ENCODE measurements around the gene WDR46. TPM values are rescaled to one million over a fixed set of nuclear protein-coding genes. Genes with fewer than 3 reads are reported as not detected.

The WDR46 gene
- total and polyA plus RNA-seq, 11 donors, result 12.2 to 41.0 (median 21.4) TPM

DNA sequence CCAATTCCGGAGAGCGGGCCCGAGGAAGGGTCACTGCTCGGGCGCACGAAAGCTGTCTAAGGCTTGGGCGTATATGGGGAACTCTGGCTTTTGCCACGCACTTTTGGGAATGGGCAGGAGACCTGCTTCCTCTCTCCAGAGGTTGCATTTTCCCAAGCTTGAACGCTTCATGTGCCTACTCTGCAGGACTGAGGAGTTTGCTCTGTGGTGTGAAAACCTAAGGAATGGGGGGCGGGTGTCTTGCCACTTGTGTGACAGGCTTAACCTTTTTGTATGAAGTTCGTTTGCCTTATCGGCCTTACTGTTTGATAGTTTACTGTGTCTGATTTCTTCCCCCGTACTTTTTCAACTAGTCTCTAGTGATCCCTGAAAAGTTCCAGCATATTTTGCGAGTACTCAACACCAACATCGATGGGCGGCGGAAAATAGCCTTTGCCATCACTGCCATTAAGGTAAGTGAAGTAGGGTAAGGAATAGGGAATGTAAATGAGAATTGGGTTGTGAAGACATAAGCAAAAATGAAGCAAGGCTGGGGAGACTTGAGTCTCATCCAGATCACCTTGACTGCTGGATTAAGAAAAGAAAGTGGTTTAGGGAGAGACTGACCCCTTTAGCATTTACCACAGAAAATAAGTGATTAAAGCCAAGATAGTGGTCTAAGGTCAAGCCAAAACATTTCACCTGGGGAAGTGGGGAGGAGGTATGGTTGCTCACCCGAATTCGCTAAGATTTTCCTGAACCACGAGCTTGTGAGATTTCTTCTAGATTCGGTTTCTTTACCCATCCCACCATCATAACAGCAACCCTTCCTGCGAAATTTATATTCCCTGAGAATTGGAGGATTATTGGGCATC is 16.5 kb downstream of the WDR46 start:
- H3K4me1 ChIP-seq, result peaks cover 15 to 68% (median 54%) of the 10 kb centered on the region in 12 donors
- H3K9me3 ChIP-seq, result no peaks in the 10 kb centered on the region
- peak; percentile 8 to 22 (median 12) for ATAC-seq
- TF ChIP-seq, protein P1, sequence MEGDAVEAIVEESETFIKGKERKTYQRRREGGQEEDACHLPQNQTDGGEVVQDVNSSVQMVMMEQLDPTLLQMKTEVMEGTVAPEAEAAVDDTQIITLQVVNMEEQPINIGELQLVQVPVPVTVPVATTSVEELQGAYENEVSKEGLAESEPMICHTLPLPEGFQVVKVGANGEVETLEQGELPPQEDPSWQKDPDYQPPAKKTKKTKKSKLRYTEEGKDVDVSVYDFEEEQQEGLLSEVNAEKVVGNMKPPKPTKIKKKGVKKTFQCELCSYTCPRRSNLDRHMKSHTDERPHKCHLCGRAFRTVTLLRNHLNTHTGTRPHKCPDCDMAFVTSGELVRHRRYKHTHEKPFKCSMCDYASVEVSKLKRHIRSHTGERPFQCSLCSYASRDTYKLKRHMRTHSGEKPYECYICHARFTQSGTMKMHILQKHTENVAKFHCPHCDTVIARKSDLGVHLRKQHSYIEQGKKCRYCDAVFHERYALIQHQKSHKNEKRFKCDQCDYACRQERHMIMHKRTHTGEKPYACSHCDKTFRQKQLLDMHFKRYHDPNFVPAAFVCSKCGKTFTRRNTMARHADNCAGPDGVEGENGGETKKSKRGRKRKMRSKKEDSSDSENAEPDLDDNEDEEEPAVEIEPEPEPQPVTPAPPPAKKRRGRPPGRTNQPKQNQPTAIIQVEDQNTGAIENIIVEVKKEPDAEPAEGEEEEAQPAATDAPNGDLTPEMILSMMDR (IDR thresholded peaks at IDR 0.05), result no peak
- TF ChIP-seq POLR2A (IDR thresholded peaks at IDR 0.05), result no peak
- peak overlapping the region in 11 of 12 donors; percentile 86 to 98 (median 93) for H3K27ac ChIP-seq
- intact Hi-C loops (cut with DNase I), result loop anchor here in 1 of 10 donors (2.0 kb wide), 1 partner anchor 16 kb away; the partner anchor contains the start of genes PFDN6 and WDR46
- no peaks in the 10 kb centered on the region for H3K27me3 ChIP-seq
- peaks cover 0 to 65% (median 57%) of the 10 kb centered on the region in 9 donors for H3K36me3 ChIP-seq
- DNase-seq, result no peak
- WGBS, 4 donors, result 11 to 20% (median 12%) methylated on average over 14 to 22 of the region's 22 CpGs
- H3K4me3 ChIP-seq, result peak overlapping the region; percentile 68 to 92 (median 76)

DNA sequence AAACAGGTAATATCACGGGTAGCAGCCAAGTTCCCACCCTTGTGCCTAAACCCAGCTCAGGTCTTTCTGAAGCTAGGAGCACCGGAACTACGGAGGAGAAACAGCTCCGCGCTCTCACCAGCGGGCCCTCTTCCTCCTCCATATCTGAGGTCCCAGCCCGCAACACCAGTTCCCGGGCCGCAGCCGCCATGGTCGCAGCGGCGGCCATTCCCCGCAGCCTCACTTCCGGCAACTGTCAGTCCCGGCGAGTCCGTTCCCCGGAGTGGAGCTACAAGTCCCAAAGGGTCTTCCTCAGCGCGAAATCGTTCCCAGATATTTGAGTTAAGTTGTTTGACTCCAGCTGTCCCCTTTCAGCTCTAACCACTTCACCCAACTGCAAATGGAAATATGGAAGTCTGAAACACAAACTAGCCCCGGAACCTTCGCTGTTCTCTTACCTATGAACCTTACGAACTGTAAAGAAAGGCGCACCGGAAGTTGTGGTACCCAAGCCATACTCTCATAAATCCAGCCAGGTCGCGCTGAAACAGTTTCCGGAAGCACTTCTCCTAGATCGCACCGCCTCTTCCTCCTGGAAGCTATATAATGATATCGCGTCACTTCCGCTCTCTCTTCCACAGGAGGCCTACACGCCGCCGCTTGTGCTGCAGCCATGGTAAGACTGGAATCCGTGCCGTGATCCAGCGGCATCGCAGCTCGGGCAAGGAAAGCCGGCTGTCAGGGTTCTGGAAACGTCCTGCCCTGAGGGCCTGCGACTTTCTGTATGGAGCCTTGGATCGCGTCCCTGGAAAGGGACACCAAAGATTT is 17.4 kb downstream of the WDR46 start, which contains the start of the genes RPS18 and VPS52:
Gene RPS18, plus strand, starts transcription at position 608 of the 807 bp plus-strand sequence. Its CDS starts 45 bp downstream, at position 653.
Gene VPS52, minus strand, starts transcription at position 409 of the 807 bp plus-strand sequence. Its CDS starts 201 bp downstream, at position 208.
- H3K9me3 ChIP-seq, result no peaks in the 10 kb centered on the region
- DNase-seq (peak; percentile 90 to 96 (median 95)), ATAC-seq (peak; percentile 96 to 98 (median 98))
- peak; percentile 18 to 94 for TF ChIP-seq POLR2A (IDR thresholded peaks at IDR 0.05)
- TF ChIP-seq, protein P1 (IDR thresholded peaks at IDR 0.05), result peak in 1 of 12 donors; percentile 9
- peak within 1 kb of the TSS; percentile 86 to 98 (median 93) for H3K27ac ChIP-seq
- H3K4me1 ChIP-seq, result peaks cover 15 to 60% (median 49%) of the 10 kb centered on the region in 12 donors
- no peaks in the 10 kb centered on the region for H3K27me3 ChIP-seq
- H3K36me3 ChIP-seq, result peaks cover 0 to 72% (median 66%) of the 10 kb centered on the region in 9 donors
- intact Hi-C loops (cut with DNase I), result loop anchor here in 1 of 10 donors (2.0 kb wide), 1 partner anchor 17 kb away; the partner anchor contains the start of genes PFDN6 and WDR46
- 0 to 1% (median 1%) methylated on average over 35 to 48 of the region's 48 CpGs for WGBS, 4 donors
- peak within 1 kb of the TSS; percentile 68 to 92 (median 76) for H3K4me3 ChIP-seq

DNA sequence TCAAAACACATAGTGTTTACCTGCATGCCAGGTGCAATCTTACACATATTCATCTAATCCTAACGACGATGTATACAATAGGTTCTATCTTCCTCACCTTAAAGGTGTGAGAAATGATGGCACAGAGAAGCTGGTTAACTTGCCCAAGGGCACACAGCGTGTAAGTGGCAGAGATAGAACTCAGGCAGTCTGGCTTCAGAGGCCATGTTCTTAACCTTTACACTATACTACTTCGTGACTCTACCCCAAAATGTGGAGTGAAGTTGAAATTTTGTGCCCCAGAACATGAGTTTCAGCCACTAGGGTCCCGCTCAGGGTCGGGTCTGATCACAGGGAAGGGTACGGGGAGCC is 17.9 kb downstream of the WDR46 start:
- ATAC-seq, result peak; percentile 0 to 25 (median 8)
- WGBS, 4 donors, result 1 to 4% (median 2%) methylated on average over 7 of the region's 7 CpGs
- DNase-seq, result no peak
- Histone ChIP-seq H3K4me3 (peak overlapping the region; percentile 68 to 92 (median 76)), H3K4me1 (peaks cover 9 to 54% (median 44%) of the 10 kb centered on the region in 12 donors), H3K36me3 (peaks cover 0 to 72% (median 67%) of the 10 kb centered on the region in 9 donors), H3K27me3 (no peaks in the 10 kb centered on the region), H3K27ac (peak overlapping the region; percentile 86 to 98 (median 93)), H3K9me3 (no peaks in the 10 kb centered on the region)
- intact Hi-C loops (cut with DNase I), result no loop called here
- TF ChIP-seq, protein P1 (IDR thresholded peaks at IDR 0.05), result no peak
- no peak for TF ChIP-seq POLR2A (IDR thresholded peaks at IDR 0.05)

Data from heart left ventricle (tissue), 16 donors.